Thyroid gland (tissue), 4 donors: Measurements from ENCODE around the gene NXPE4.
"Not testable (repeated sequence)": the region's sequence is repeated elsewhere in the genome, so short reads cannot be mapped to it uniquely, and the experiment has no call there.

Experiments used
- POLR2A ChIP-seq, 2 donors: fragments of 450-650 bp; IDR thresholded peaks; one replicate each; pipeline ENCODE4 v1.6.1; 2017; ENCODE audit warnings: antibody characterized with exemption in 2 of 2, mild to moderate bottlenecking in 2 of 2, moderate library complexity in 1 of 2
- TF ChIP-seq, protein P1 (sequence below), 6 experiments: fragments of 200-600 bp in 3 of 6; fragments of 450-650 bp in 3 of 6; sonication (generic) in 3 of 6; IDR thresholded peaks; one replicate each; pipeline ENCODE4 v1.5.1; 2016 to 2019; ENCODE audit warnings: antibody characterized with exemption in 6 of 6, mild to moderate bottlenecking in 2 of 6, inconsistent platforms in 1 of 6, moderate library complexity in 1 of 6

DNA sequence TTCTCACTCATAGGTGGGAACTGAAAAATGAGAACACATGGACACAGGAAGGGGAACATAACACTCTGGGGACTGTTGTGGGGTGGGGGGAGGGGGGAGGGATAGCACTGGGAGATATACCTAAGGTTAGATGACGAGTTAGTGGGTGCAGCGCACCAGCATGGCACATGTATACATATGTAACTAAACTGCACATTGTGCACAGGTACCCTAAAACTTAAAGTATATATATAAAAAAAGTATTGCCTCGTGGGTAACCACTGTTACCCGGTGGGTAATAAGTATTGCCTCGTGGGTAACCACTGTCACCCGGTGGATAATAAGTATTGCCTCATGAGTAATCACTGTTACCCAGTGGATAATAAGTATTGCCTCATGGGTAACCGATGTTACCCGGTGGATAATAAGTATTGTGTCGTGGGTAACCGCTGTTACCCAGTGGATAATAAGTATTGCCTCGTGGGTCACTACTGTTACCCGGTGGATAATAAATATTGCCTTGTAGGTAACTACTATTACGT, 35.9 kb upstream of the NXPE4 start:
- TF ChIP-seq, protein P1, sequence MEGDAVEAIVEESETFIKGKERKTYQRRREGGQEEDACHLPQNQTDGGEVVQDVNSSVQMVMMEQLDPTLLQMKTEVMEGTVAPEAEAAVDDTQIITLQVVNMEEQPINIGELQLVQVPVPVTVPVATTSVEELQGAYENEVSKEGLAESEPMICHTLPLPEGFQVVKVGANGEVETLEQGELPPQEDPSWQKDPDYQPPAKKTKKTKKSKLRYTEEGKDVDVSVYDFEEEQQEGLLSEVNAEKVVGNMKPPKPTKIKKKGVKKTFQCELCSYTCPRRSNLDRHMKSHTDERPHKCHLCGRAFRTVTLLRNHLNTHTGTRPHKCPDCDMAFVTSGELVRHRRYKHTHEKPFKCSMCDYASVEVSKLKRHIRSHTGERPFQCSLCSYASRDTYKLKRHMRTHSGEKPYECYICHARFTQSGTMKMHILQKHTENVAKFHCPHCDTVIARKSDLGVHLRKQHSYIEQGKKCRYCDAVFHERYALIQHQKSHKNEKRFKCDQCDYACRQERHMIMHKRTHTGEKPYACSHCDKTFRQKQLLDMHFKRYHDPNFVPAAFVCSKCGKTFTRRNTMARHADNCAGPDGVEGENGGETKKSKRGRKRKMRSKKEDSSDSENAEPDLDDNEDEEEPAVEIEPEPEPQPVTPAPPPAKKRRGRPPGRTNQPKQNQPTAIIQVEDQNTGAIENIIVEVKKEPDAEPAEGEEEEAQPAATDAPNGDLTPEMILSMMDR (IDR thresholded peaks at IDR 0.05), result not testable (repeated sequence)
- TF ChIP-seq POLR2A (IDR thresholded peaks at IDR 0.05), result not testable (repeated sequence)
